Measurements from ENCODE around the gene SLC41A1. TPM values are rescaled to one million over a fixed set of nuclear protein-coding genes. Genes with fewer than 3 reads are reported as not detected.

SLC41A1 gene
- total RNA-seq, 2 donors from 2014 or later, result 17.1 to 32.8 TPM

GRCh38 chr1:205822397-205822796 is 9.4 kb upstream of the SLC41A1 start:
- no peaks in the 10 kb centered on the region for H3K27me3 ChIP-seq (ENCODE audit: control insufficient read depth, insufficient read depth, low read length, poor library complexity, severe bottlenecking)
- H3K27me3 Mint-ChIP-seq (ENCODE audit: insufficient read depth), result peaks cover 2% of the 10 kb centered on the region
- TF ChIP-seq CTCF (conservative IDR thresholded peaks at IDR 0.05), result no peak
- no peak overlapping the region for H3K9ac ChIP-seq (ENCODE audit: extremely low read depth, low read length, poor library complexity, severe bottlenecking)
- DNase-seq, result no peak
- H3K27ac Mint-ChIP-seq, result no peak overlapping the region
- H3K4me3 ChIP-seq (ENCODE audit: low read length), result no peak overlapping the region
- no peak overlapping the region for H3K27ac ChIP-seq (ENCODE audit: low read depth, low read length)
- H3K9me3 ChIP-seq (ENCODE audit: control insufficient read depth, low read length), result no peaks in the 10 kb centered on the region
- H3K4me1 Mint-ChIP-seq, result peaks cover 18% of the 10 kb centered on the region
- H3K9me3 Mint-ChIP-seq, result peaks cover 6% of the 10 kb centered on the region
- peaks cover 8% of the 10 kb centered on the region for H3K4me1 ChIP-seq (ENCODE audit: control insufficient read depth, insufficient read depth, low read length)
- H3K36me3 ChIP-seq (ENCODE audit: control insufficient read depth, insufficient read depth, low read length), result no peaks in the 10 kb centered on the region
- WGBS, 2 experiments (ENCODE audit: insufficient coverage in 1 of 2, insufficient read length in 1 of 2), result no CpG with 5 or more reads among the region's 2 CpGs
- H3K4me3 Mint-ChIP-seq, result no peak overlapping the region
- no peaks in the 10 kb centered on the region for H3K36me3 Mint-ChIP-seq (ENCODE audit: low read depth)

DNA sequence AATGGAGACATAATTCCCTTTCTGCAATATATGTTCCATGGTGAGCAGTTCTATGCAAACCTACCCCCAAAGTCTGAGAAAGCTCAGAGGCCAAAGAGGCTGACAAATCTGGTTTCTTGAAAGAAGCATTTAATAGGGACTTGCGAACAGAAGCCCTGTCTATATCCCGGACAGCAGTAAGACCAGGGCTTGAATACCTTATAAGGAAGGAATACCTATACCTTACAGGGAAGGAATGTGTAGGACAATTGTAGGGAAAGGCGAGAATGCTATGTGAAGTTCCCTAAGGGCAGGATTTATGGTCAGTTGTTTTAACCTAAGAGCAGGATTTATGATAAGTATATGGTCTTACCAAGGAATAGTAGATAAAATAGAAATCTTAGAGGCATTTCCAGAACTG is 5.0 kb upstream of the SLC41A1 start:
- Mint-ChIP-seq H3K4me3 (no peak overlapping the region), H3K36me3 (ENCODE audit: low read depth) (no peaks in the 10 kb centered on the region), H3K27me3 (ENCODE audit: insufficient read depth) (peaks cover 17% of the 10 kb centered on the region), H3K27ac (no peak overlapping the region), H3K9me3 (no peaks in the 10 kb centered on the region), H3K4me1 (peaks cover 10% of the 10 kb centered on the region)
- Histone ChIP-seq H3K4me1 (ENCODE audit: control insufficient read depth, insufficient read depth, low read length) (no peaks in the 10 kb centered on the region), H3K27me3 (ENCODE audit: control insufficient read depth, insufficient read depth, low read length, poor library complexity, severe bottlenecking) (peaks cover 8% of the 10 kb centered on the region), H3K27ac (ENCODE audit: low read depth, low read length) (no peak overlapping the region), H3K36me3 (ENCODE audit: control insufficient read depth, insufficient read depth, low read length) (no peaks in the 10 kb centered on the region), H3K9ac (ENCODE audit: extremely low read depth, low read length, poor library complexity, severe bottlenecking) (no peak overlapping the region), H3K4me3 (ENCODE audit: low read length) (no peak overlapping the region), H3K9me3 (ENCODE audit: control insufficient read depth, low read length) (no peaks in the 10 kb centered on the region)
- TF ChIP-seq CTCF (conservative IDR thresholded peaks at IDR 0.05), result no peak
- WGBS, 2 experiments (ENCODE audit: insufficient coverage in 1 of 2, insufficient read length in 1 of 2), result 83 to 94% methylated on average over 3 of the region's 3 CpGs
- no peak for DNase-seq

GRCh38 chr1:205817364-205817763 is 4.4 kb upstream of the SLC41A1 start:
- Mint-ChIP-seq H3K9me3 (no peaks in the 10 kb centered on the region), H3K4me1 (peaks cover 11% of the 10 kb centered on the region), H3K27me3 (ENCODE audit: insufficient read depth) (peaks cover 17% of the 10 kb centered on the region), H3K27ac (no peak overlapping the region), H3K4me3 (no peak overlapping the region), H3K36me3 (ENCODE audit: low read depth) (no peaks in the 10 kb centered on the region)
- H3K27me3 ChIP-seq (ENCODE audit: control insufficient read depth, insufficient read depth, low read length, poor library complexity, severe bottlenecking), result peaks cover 8% of the 10 kb centered on the region
- WGBS, 2 experiments (ENCODE audit: insufficient coverage in 1 of 2, insufficient read length in 1 of 2), result 88 to 100% methylated on average over 1 to 2 of the region's 3 CpGs
- H3K27ac ChIP-seq (ENCODE audit: low read depth, low read length), result no peak overlapping the region
- H3K9ac ChIP-seq (ENCODE audit: extremely low read depth, low read length, poor library complexity, severe bottlenecking), result no peak overlapping the region
- no peaks in the 10 kb centered on the region for H3K9me3 ChIP-seq (ENCODE audit: control insufficient read depth, low read length)
- no peak overlapping the region for H3K4me3 ChIP-seq (ENCODE audit: low read length)
- no peaks in the 10 kb centered on the region for H3K36me3 ChIP-seq (ENCODE audit: control insufficient read depth, insufficient read depth, low read length)
- no peak for TF ChIP-seq CTCF (conservative IDR thresholded peaks at IDR 0.05)
- no peak for DNase-seq
- H3K4me1 ChIP-seq (ENCODE audit: control insufficient read depth, insufficient read depth, low read length), result no peaks in the 10 kb centered on the region
